Raji (cell line): Measurements from ENCODE around the gene TRIM59.

Source experiments
- POLR2A ChIP-seq: IDR thresholded peaks from 2 replicates; pipeline ENCODE4 v1.6.1; 2011; ENCODE audit warnings: low read depth, low read length, control low read depth; ENCODE audit not compliant: insufficient read depth

TRIM59 gene

GRCh38 chr3:160440687-160441086 is 8.9 kb downstream of the TRIM59 start:
- TF ChIP-seq POLR2A: no peak

- TF ChIP-seq POLR2A: no peak
Observed at GRCh38 chr3:160437083-160437455, 12.5 kb downstream of the TRIM59 start.

- TF ChIP-seq POLR2A: no peak
Observed at GRCh38 chr3:160435747-160436146, 13.8 kb downstream of the TRIM59 start.

GRCh38 chr3:160435095-160435494 is 14.5 kb downstream of the TRIM59 start:
- no peak for TF ChIP-seq POLR2A

- TF ChIP-seq POLR2A: no peak
Observed at GRCh38 chr3:160434071-160434470, 15.5 kb downstream of the TRIM59 start.

GRCh38 chr3:160427832-160428424 is 21.7 kb downstream of the TRIM59 start:
- no peak for TF ChIP-seq POLR2A

- no peak for TF ChIP-seq POLR2A
Observed at GRCh38 chr3:160417311-160417710, 32.3 kb downstream of the TRIM59 start.

GRCh38 chr3:160413613-160414248 is 35.9 kb downstream of the TRIM59 start:
- TF ChIP-seq POLR2A: no peak

GRCh38 chr3:160412477-160412876 is 37.1 kb downstream of the TRIM59 start:
- TF ChIP-seq POLR2A: no peak

- TF ChIP-seq POLR2A: no peak
Observed at GRCh38 chr3:160409812-160410610, 39.6 kb downstream of the TRIM59 start.

GRCh38 chr3:160403796-160404470 is 45.7 kb downstream of the TRIM59 start:
- TF ChIP-seq POLR2A: no peak

GRCh38 chr3:160403028-160403545 is 46.5 kb downstream of the TRIM59 start:
- no peak for TF ChIP-seq POLR2A

- no peak for TF ChIP-seq POLR2A
Observed at GRCh38 chr3:160402221-160403027, 47.2 kb downstream of the TRIM59 start.

GRCh38 chr3:160401291-160402095 is 48.1 kb downstream of the TRIM59 start:
- no peak for TF ChIP-seq POLR2A

- TF ChIP-seq POLR2A: no peak
Observed at GRCh38 chr3:160400702-160401150, 48.9 kb downstream of the TRIM59 start.
